HG03469 (cell line): ENCODE results near the gene CASP7.
"Not testable (repeated sequence)": the region's sequence is repeated elsewhere in the genome, so short reads cannot be mapped to it uniquely, and the experiment has no call there.

Experiments used
- ATAC-seq: cut with Tn5 transposase; IDR thresholded peaks from one replicate; pipeline ENCODE4 v1.9.1; 2021; ENCODE audit warnings: mild to moderate bottlenecking, moderate library complexity, moderate number of reproducible peaks; ENCODE audit not compliant: unreplicated experiment

Gene CASP7

DNA sequence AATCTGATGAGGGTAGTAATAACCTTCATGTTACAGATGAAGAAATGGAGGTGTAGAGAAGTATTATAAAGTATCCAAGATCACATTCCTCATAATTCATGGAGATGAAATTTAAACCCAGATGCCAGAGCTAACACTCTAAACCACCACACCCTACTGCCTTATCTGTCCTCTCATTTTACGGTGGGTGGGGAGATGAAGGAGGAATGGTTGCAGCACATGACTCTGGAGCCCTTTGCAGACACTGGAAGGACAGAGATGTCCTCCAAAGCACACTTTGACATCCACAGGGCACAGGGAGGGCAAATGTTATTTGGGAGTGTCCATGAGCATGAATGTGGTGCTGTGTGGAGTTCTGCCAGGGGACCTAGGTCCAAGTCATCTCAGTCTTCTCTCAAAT, 72.8 kb downstream of the CASP7 start:
- no peak for ATAC-seq

DNA sequence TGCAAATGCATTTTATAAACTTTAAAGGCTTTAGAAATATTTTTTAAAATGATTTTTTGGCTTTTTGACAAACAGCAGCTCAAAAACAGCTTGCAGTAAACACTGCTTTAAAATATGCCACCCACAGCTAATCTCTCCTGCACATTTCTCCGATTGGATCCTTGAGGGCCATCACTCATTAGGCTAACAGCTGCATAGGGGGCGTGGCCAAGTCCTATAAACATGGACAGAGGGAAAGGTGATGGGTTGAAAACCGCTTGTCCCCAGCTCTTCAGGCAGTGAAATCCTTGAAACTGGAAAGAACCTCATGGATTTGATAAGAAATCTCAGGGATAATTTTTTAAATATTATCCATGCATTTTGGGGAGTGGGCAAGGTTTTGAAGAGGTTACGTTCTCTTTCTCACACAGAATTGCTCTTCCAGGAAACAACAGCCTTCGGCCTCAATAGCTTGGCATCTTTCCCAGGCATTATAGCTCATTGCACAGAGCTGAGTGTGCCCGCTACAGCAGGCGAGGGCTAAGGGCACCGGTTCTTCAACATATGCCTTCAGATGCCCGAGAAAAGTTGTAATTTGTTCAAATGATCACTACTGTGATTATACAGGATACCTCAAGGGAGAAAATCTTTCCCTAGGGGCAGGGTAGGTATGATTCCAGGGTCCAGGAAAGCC, 73.4 kb downstream of the CASP7 start:
- ATAC-seq, result no peak

DNA sequence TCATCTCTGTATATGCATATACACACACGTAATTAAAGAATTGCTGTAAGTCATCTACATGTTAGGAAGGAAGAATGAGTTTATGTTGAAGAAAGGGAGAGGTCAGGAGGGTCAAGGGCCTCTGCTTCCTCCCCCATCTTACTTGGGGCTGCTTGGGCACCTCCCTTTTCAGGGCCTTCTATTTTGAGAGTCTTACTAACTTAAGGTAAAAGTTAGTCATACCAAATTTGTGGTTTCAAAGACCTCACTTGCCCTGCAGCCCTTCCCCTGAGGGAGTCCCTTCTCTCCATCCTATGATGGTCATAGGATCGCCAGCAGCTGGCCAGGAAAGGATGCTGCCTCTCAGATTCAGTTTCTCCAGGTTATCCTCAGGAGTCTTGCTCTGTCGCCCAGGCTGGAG, 74.4 kb downstream of the CASP7 start:
- ATAC-seq, result no peak

DNA sequence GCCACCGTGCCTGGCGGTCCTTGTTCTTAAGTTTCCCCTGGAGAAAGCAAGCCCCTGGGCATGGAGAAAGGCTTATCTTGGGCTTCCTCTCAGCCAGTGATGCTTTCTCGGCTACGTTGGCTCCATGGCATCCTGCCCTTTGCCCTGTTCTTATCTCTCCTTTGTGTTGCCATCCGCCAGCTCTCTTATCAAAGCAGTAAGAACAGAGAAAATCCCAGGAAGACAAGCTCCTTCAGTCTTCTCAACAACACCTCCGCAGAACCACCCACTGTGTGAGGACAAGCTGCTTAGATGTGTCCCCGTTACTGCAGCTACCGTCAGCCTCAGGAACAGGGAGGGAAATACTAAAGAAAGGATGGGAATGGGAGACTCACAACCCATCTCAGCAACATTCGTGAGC, 75.1 kb downstream of the CASP7 start:
- ATAC-seq, result no peak

DNA sequence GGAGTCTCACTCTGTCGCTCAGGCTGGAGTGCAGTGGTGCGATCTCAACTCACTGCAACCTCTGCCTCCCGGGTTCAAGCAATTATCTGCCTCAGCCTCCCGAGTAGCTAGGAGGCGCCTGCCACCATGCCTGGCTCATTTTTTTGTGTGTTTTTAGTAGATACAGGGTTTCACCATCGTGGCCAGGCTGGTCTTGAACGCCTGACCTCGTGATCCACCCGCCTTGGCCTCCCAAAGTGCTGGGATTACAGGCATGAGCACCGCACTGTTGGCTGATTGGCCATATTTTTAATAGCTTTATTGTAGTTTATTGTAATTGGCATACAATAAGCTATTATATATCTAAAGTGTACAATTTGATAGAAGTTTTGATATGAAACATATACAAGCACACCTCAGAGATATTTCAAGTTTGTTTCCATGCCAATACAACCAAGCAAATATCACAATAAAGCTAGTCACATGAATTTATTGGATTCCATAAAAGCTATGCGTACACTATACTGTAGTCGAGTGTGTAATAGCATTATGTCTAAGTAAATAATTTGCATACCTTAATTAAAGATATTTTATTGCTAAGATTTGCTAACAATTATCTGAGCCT, 77.3 kb downstream of the CASP7 start:
- ATAC-seq, result no peak

DNA sequence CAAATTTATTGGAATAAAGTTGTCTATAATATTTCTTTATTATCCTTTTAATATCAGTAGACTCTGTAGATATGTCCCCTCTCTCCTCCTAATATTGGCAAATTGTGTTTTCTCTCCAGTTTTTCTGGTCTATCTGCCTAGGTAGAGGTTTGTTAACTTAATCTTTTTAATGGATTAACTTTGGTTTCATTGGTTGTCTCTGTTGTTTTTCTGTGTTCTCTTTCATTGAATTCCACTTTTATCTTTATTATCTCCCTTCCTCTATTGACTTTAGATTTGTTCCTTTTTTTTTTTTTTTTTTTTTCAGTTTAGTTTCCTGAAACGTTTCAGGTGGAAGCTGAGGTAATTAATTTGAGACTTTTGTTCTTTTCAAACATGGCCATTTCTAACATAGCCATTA, 82.4 kb downstream of the CASP7 start:
- no peak for ATAC-seq

DNA sequence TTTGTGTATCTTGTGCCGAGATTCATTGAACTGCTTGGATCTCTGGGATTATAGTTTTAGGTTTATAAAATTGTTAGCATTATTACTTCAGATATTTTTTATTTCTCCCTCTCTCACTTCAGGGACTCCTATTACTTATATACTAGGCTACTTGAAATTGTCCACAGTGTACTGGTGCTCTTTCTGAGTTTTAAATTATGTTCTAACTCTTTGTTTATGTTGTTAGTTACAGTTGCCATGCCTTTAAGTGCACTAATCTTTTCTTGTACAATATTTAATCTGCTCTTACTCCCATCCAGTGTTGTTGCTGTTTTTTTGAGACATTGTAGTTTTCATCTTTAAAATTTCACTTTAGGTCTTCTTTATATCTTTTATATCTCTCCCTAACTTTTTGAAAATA, 84.9 kb downstream of the CASP7 start:
- ATAC-seq, result no peak

DNA sequence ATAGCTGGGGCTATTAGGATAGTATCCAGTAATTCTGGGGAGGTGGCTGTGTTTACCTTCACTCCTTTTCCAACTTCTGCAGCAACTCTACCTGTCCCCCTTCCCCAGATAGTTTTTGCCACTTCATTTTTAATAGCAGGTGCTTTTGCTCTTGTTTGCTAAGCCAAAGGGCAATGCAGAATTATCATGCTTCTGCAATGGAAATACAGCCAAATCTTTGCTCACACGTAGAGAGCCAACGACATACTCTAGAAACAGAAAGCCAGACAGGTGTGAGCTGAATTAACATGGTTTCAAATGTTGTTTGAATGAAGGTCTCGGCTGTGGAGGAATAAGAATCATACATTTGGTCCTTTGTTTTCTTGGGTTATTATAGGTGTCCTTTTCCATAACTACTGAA, 86.2 kb downstream of the CASP7 start:
- ATAC-seq, result no peak

DNA sequence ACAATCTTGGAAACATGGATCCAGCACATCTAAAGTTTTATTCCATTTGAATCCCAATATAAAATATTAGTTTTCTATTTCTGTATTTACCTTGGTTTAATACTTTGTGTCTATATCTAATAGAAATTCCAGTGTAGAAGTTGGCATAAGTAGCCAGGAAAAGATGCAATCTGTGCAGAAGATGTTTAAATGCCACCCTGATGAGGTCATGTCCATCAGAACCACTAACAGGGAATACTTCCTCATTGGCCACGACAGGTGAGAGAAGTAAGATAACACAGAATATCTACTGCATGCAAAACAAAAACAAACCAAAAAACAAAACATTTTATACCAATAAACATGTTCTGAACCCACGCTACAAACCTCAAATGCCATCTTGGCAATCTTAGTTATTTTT, 87.5 kb downstream of the CASP7 start:
- ATAC-seq, result no peak

DNA sequence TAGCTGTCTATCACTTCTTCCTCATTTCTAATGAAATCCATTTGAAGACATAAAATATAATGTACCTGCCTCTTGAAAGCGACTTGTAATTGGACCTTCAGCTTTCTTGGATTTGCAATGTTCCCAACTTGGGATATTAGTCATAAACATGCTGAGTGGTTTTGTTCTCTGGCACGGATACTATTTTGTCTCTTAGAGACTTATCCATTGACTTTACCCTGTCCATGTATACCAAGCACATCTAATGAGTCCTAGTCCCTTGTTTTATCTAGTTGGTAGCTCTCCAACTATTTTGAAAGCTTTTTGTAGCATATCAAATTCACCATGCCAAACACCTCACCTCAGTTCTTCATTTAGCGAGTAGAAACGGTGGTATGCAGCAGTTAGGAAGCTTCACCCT, 90.6 kb downstream of the CASP7 start:
- no peak for ATAC-seq

DNA sequence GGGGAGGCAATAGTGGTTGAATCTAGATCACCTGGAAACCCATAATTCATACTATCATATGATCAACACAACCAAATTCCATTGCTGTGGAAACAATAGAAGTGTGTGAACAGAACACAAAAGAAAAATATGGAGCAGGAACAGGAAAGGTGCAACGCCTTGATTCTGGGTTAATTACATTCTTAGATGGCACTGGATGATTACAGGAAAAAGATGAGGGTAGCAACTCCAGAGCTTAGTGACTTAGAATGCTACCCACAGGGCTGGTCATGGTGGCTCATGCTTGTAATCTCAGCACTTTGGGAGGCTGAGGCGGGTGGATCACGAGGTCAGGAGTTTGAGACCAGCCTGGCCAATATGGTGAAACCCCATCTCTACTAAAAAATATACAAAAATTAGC, 91.4 kb downstream of the CASP7 start:
- ATAC-seq, result not testable (repeated sequence)

DNA sequence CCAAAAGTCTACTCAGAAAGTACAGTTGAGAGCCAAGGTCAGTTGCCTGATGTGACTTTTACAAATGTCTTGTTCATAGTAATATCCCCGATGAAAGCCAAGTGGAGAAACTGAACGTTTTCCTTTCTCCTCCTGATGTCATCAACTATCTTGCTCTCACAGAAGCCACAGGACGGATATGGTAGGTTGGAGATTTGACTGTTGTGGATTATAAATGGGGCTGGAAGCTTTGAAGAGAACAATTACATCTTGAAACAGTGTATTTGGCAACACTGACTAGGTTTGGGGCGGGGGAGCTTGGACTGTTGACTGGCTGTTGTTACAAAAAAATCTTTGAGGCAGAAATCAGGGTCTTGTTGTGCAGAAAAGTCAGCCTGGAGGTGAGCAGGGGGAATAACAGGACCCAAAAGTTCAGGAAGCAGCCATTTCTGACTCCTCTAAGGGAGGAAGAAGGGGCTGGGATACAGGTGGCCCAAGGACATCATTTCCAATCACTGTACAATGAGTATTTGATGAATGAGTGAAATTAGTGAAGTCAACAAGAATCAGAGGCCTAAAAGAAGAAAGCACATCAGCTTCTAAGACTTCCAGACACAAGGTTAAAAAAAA, 96.1 kb downstream of the CASP7 start:
- ATAC-seq, result no peak

DNA sequence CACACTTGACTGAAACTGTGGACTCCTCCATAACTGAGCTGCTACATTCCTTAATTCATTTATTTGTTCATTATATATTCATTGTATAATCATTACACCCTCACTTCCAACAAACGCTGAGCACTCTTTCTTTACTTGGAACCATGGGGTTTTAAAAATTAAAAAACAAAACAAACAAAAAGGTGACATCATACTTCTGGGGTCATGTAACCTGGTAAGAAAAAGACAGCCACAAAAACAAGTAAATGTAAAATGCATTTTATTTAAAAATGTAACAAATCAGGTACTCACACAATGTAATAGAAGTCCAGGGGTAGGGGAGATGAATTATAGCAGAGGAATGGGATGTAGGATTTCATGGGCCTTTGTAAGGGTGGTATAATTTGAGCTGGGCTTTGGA, 96.8 kb downstream of the CASP7 start:
- no peak for ATAC-seq
